Endothelial cell of umbilical vein (primary cell): ENCODE results near the gene SGCD. TPM values are rescaled to one million over a fixed set of nuclear protein-coding genes. Genes with fewer than 3 reads are reported as not detected.

Source experiments
- BruUV-seq: library from RNA; stranded (reverse); fragments of 400-500 nt; replicated peaks from 2 replicates; lab custom pipeline; 2021; lab: Mats Ljungman, UMichigan
- CTCF ChIA-PET: fragments of 300-600, 350-600 bp; sonication (Branson Sonifier 250); formaldehyde crosslinking; loops from one replicate; lab custom pipeline; 2021; ENCODE audit warnings: antibody characterized with exemption, inconsistent platforms; lab: Charles Lee
- POLR2A ChIA-PET: fragments of 300-600, 350-600 bp; sonication (Branson Sonifier 250); formaldehyde crosslinking; loops from one replicate; lab custom pipeline; 2021; ENCODE audit warnings: antibody characterized with exemption, inconsistent platforms; lab: Charles Lee
- DNase-seq: peaks from one replicate; pipeline ENCODE4 v3.0.0-alpha.2; 2011; ENCODE audit warnings: low read depth, low spot score
- FAIRE-seq: peaks from 2 replicates; lab custom pipeline; 2011; peaks lifted over from hg19 to GRCh38; lab: Jason Lieb, UNC
- H2AFZ ChIP-seq: 2 replicates; pipeline ENCODE4 v1.6.0; 2012; ENCODE audit warnings: low read depth, low read length, control low read depth, inconsistent platforms
- H3K27ac ChIP-seq: 2 replicates; pipeline ENCODE4 v1.5.1; 2011; ENCODE audit warnings: low read depth, mild to moderate bottlenecking, control low read depth, low read length, moderate library complexity; ENCODE audit not compliant: insufficient read depth
- H3K27me3 ChIP-seq, 2 experiments: 2 replicates each; pipeline versions ENCODE4 v1.6.0 to v1.6.1; 2011; ENCODE audit warnings: low read length in 2 of 2, mixed read lengths in 1 of 2; ENCODE audit not compliant: control insufficient read depth in 2 of 2, insufficient read depth in 2 of 2
- H3K36me3 ChIP-seq, 2 experiments: 2 replicates in 1 of 2; 3 replicates in 1 of 2; pipeline ENCODE4 v1.5.1; 2011; ENCODE audit warnings: low read length in 2 of 2, mild to moderate bottlenecking in 1 of 2, moderate library complexity in 1 of 2; ENCODE audit not compliant: control insufficient read depth in 2 of 2, insufficient read depth in 2 of 2; ENCODE audit errors: extremely low read depth in 1 of 2
- H3K4me1 ChIP-seq: 3 replicates; pipeline ENCODE4 v1.5.1; 2011; ENCODE audit warnings: mild to moderate bottlenecking, low read length; ENCODE audit not compliant: control insufficient read depth, insufficient read depth; ENCODE audit errors: extremely low read depth
- H3K4me2 ChIP-seq: 2 replicates; pipeline ENCODE4 v1.6.1; 2011; ENCODE audit warnings: low read length, control low read depth, mixed read lengths; ENCODE audit not compliant: insufficient read depth
- H3K4me3 ChIP-seq, 3 experiments: fragments of 200-600 bp in 1 of 3; sonication (generic), shearing (Covaris generic) in 1 of 3; replicated peaks in 1 of 3; 2 replicates each; pipeline ENCODE4 v1.5.1; 2011 to 2016; ENCODE audit warnings: control low read depth in 3 of 3, low read length in 3 of 3, mild to moderate bottlenecking in 2 of 3, inconsistent platforms in 1 of 3, low read depth in 1 of 3, moderate library complexity in 1 of 3; ENCODE audit not compliant: insufficient read depth in 1 of 3
- H3K79me2 ChIP-seq: 2 replicates; pipeline ENCODE4 v1.6.0; 2012; ENCODE audit warnings: low read length, inconsistent platforms; ENCODE audit not compliant: control insufficient read depth, insufficient read depth
- H3K9ac ChIP-seq: replicated peaks from 2 replicates; pipeline ENCODE3; 2011; ENCODE audit warnings: low read length, control low read depth; ENCODE audit not compliant: insufficient read depth; ENCODE audit errors: extremely low read depth
- H3K9me1 ChIP-seq: replicated peaks from 3 replicates; pipeline ENCODE4 v1.6.0; 2011; ENCODE audit warnings: mild to moderate bottlenecking, low read length; ENCODE audit not compliant: control insufficient read depth, insufficient read depth; ENCODE audit errors: extremely low read depth
- H3K9me3 ChIP-seq: replicated peaks from 2 replicates; pipeline ENCODE4 v1.5.1; 2012; ENCODE audit warnings: low read length, inconsistent platforms; ENCODE audit not compliant: control insufficient read depth, insufficient read depth
- H4K20me1 ChIP-seq: replicated peaks from 2 replicates; pipeline ENCODE3; 2011; ENCODE audit warnings: mild to moderate bottlenecking, low read length; ENCODE audit not compliant: control insufficient read depth, insufficient read depth; ENCODE audit errors: extremely low read depth
- CTCF ChIP-seq, 2 donors: IDR thresholded peaks; 1 replicate in 1 of 2; 2 replicates in 1 of 2; pipeline ENCODE4 v1.5.1; 2011; ENCODE audit warnings: low read length in 2 of 2, mild to moderate bottlenecking in 2 of 2, moderate library complexity in 2 of 2, control low read depth in 1 of 2, inconsistent platforms in 1 of 2, low read depth in 1 of 2; ENCODE audit not compliant: insufficient read depth in 1 of 2; ENCODE audit errors: extremely low read depth in 1 of 2
- EZH2 ChIP-seq: IDR thresholded peaks from 2 replicates; pipeline ENCODE4 v1.6.1; 2012; ENCODE audit warnings: borderline replicate concordance, low read depth, mild to moderate bottlenecking, moderate library complexity, low read length, inconsistent platforms; ENCODE audit not compliant: severe bottlenecking
- FOS ChIP-seq: IDR thresholded peaks from 2 replicates; pipeline ENCODE4 v1.6.1; 2011; ENCODE audit warnings: mild to moderate bottlenecking, low read length, moderate library complexity, borderline replicate concordance; ENCODE audit not compliant: insufficient read depth
- GATA2 ChIP-seq: IDR thresholded peaks from 2 replicates; pipeline ENCODE4 v1.7.0; 2011; ENCODE audit warnings: low read depth, mild to moderate bottlenecking, moderate library complexity, mixed read lengths, low read length; ENCODE audit not compliant: insufficient read length, insufficient read depth
- JUN ChIP-seq: IDR thresholded peaks from 2 replicates; pipeline ENCODE4 v1.6.1; 2011; ENCODE audit warnings: borderline replicate concordance, low read depth; ENCODE audit not compliant: insufficient read length, insufficient read depth
- MAX ChIP-seq: IDR thresholded peaks from 2 replicates; pipeline ENCODE4 v1.6.1; 2011; ENCODE audit not compliant: insufficient read depth, insufficient read length
- MYC ChIP-seq: IDR thresholded peaks from one replicate; pipeline ENCODE4 v1.6.1; 2011; ENCODE audit warnings: mild to moderate bottlenecking, low read depth, low read length
- POLR2A ChIP-seq: IDR thresholded peaks from 2 replicates; pipeline ENCODE4 v1.6.1; 2012; ENCODE audit warnings: low read depth, mild to moderate bottlenecking, control low read depth, low read length
- POLR2AphosphoS5 ChIP-seq: IDR thresholded peaks from 2 replicates; pipeline ENCODE4 v1.6.1; 2012; ENCODE audit warnings: low read depth, mild to moderate bottlenecking, control low read depth, low read length, moderate library complexity; ENCODE audit not compliant: insufficient read depth
- dilution Hi-C: fragments of 300-500 bp; cut with MboI; formaldehyde crosslinking; loops from one replicate; pipeline ENCODE4 v1.15.0; 2019; ENCODE audit warnings: low sequenced_read_pairs; ENCODE audit not compliant: extremely low pct_ligation_motif_present
- intact Hi-C: fragments of 100-400 bp; cut with micrococcal nuclease; formaldehyde crosslinking; loops from one replicate; pipeline ENCODE4 v1.10.0; 2022
- polyA plus RNA-seq, 4 experiments: library from polyadenylated mRNA; depleted of rRNA in 3 of 4; stranded (reverse) in 3 of 4; unstranded in 1 of 4; fragments of >200 nt; gene quantifications; 2 replicates each; pipeline versions ENCODE4 v1.2.1 to v1.2.3, GENCODE V29; 2011 to 2012; ENCODE audit warnings: missing spikeins in 1 of 4
- total RNA-seq: library from RNA; stranded (reverse); gene quantifications from 2 replicates; pipeline ENCODE4 v1.2.3, GENCODE V29; 2021

The SGCD gene
- total and polyA plus RNA-seq, 2 donors (not counting 3 experiments of a cell fraction or from before 2014, with no cell fraction given) = not detected

- peaks cover 6% of the 10 kb centered on the region for H3K9me3 ChIP-seq
- no peak for TF ChIP-seq MYC
- TF ChIP-seq GATA2 = no peak
- TF ChIP-seq MAX = no peak
- no peak for TF ChIP-seq JUN
- TF ChIP-seq POLR2AphosphoS5 = no peak
- TF ChIP-seq EZH2 = no peak
- TF ChIP-seq CTCF (IDR thresholded peaks at IDR 0.05; ENCODE audit: extremely low read depth in 1 of 2, insufficient read depth in 1 of 2, low read depth in 1 of 2, low read length in 2 of 2) = no peak
- no peak for TF ChIP-seq FOS
- no peak for TF ChIP-seq POLR2A
- dilution Hi-C loops = no loop called here
- no peaks in the 10 kb centered on the region for H3K79me2 ChIP-seq
- FAIRE-seq (no peak), DNase-seq (no peak)
- H3K4me2 ChIP-seq = no peak overlapping the region
- intact Hi-C loops = no loop called here
- CTCF ChIA-PET = no interaction called here
- no TSS peak for BruUV-seq
- H3K4me1 ChIP-seq = no peaks in the 10 kb centered on the region
- POLR2A ChIA-PET = no interaction called here
- no peak overlapping the region for H2AFZ ChIP-seq
- no peak overlapping the region for H3K4me3 ChIP-seq
- no peak overlapping the region for H3K27ac ChIP-seq
- H4K20me1 ChIP-seq = no peaks in the 10 kb centered on the region
- no peaks in the 10 kb centered on the region for H3K27me3 ChIP-seq
- no peak overlapping the region for H3K9ac ChIP-seq
- no peaks in the 10 kb centered on the region for H3K36me3 ChIP-seq
- H3K9me1 ChIP-seq = no peaks in the 10 kb centered on the region
Measured at GRCh38 chr5:156380848-156381247, 53.9 kb downstream of the SGCD start.
